Astrocyte of the spinal cord (primary cell): Measurements from ENCODE around the gene ZBTB16.
A peak's percentile ranks its signal among the peaks of the same experiment; 100 is the strongest.

Source experiments
- DNase-seq: peaks from one replicate; pipeline ENCODE4 v3.0.0; 2011; ENCODE audit warnings: low read depth, low spot score
- H3K4me3 ChIP-seq: 2 replicates; pipeline ENCODE4 v1.5.1; 2011; ENCODE audit warnings: low read depth, mild to moderate bottlenecking, low read length, moderate library complexity
- CTCF ChIP-seq: IDR thresholded peaks from 2 replicates; pipeline ENCODE4 v1.5.1; 2012; ENCODE audit warnings: low read depth, mild to moderate bottlenecking, low read length, inconsistent platforms
- in situ Hi-C: cut with HindIII; loops from 2 replicates; pipeline ENCODE4 v1.10.0; 2017; ENCODE audit warnings: low sequenced_read_pairs

Gene ZBTB16

GRCh38 chr11:114073828-114074381 is 14.4 kb downstream of the ZBTB16 start:
- no peak overlapping the region for H3K4me3 ChIP-seq
- DNase-seq = no peak
- in situ Hi-C loops = no loop called here
- no peak for TF ChIP-seq CTCF

GRCh38 chr11:114074546-114075343 is 15.2 kb downstream of the ZBTB16 start:
- no peak for TF ChIP-seq CTCF
- no peak for DNase-seq
- in situ Hi-C loops = no loop called here
- H3K4me3 ChIP-seq = no peak overlapping the region

- DNase-seq = no peak
These were observed 15.8 kb downstream of the ZBTB16 start for GRCh38 chr11:114075344-114075610.

GRCh38 chr11:114075891-114076441 is 16.5 kb downstream of the ZBTB16 start:
- peak; percentile 74 for DNase-seq
- peak; percentile 82 for TF ChIP-seq CTCF

More at GRCh38 chr11:114075344-114075610, 15.8 kb downstream of the ZBTB16 start:
- TF ChIP-seq CTCF = no peak
- H3K4me3 ChIP-seq = no peak overlapping the region
- in situ Hi-C loops = no loop called here

GRCh38 chr11:114076921-114077331 is 17.4 kb downstream of the ZBTB16 start:
- DNase-seq = no peak
- no peak for TF ChIP-seq CTCF
- in situ Hi-C loops = no loop called here
- no peak overlapping the region for H3K4me3 ChIP-seq

More at GRCh38 chr11:114075891-114076441, 16.5 kb downstream of the ZBTB16 start:
- in situ Hi-C loops = no loop called here
- H3K4me3 ChIP-seq = no peak overlapping the region

- TF ChIP-seq CTCF = no peak
- H3K4me3 ChIP-seq = no peak overlapping the region
- in situ Hi-C loops = no loop called here
- no peak for DNase-seq
These were observed 18.2 kb downstream of the ZBTB16 start for GRCh38 chr11:114077482-114078305.
